HUES6 (cell line): ENCODE data around the gene WEE1.
"Not testable (repeated sequence)": the region's sequence is repeated elsewhere in the genome, so short reads cannot be mapped to it uniquely, and the experiment has no call there.

Experiments
- H3K27ac ChIP-seq: 2 replicates; pipeline ENCODE4 v1.7.0; 2013; ENCODE audit warnings: low read depth, mild to moderate bottlenecking, low read length, inconsistent platforms
- H3K27me3 ChIP-seq: 2 replicates; pipeline ENCODE4 v1.6.1; 2013; ENCODE audit warnings: low read length; ENCODE audit not compliant: control insufficient read depth, insufficient read depth
- H3K36me3 ChIP-seq: 2 replicates; pipeline ENCODE4 v1.6.1; 2013; ENCODE audit warnings: low read length; ENCODE audit not compliant: control insufficient read depth, insufficient read depth
- H3K4me1 ChIP-seq: 2 replicates; pipeline ENCODE4 v1.6.1; 2013; ENCODE audit warnings: low read length; ENCODE audit not compliant: control insufficient read depth, insufficient read depth
- H3K4me3 ChIP-seq: 2 replicates; pipeline ENCODE4 v1.5.1; 2013; ENCODE audit warnings: low read depth, low read length
- H3K9ac ChIP-seq: one replicate; pipeline ENCODE4 v1.6.1; 2013; ENCODE audit warnings: mild to moderate bottlenecking, low read length
- H3K9me3 ChIP-seq: 2 replicates; pipeline ENCODE4 v1.6.1; 2013; ENCODE audit warnings: low read depth, low read length; ENCODE audit not compliant: control insufficient read depth, insufficient read depth

The WEE1 gene

GRCh38 chr11:9601037-9601875 lies 27.8 kb downstream of the WEE1 start:
- Histone ChIP-seq H3K4me3 (no peak overlapping the region; the same call in 1 of the 2 replicates), H3K4me1 (peaks cover 15% of the 10 kb centered on the region), H3K36me3 (no peaks in the 10 kb centered on the region), H3K9ac (peak overlapping the region; percentile 10), H3K9me3 (no peaks in the 10 kb centered on the region), H3K27ac (peak overlapping the region; percentile 19; the same call in 1 of the 2 replicates), H3K27me3 (no peaks in the 10 kb centered on the region)

- H3K36me3 ChIP-seq = no peaks in the 10 kb centered on the region
- H3K27me3 ChIP-seq = no peaks in the 10 kb centered on the region
- no peak overlapping the region for H3K4me3 ChIP-seq
- no peaks in the 10 kb centered on the region for H3K9me3 ChIP-seq
- peak overlapping the region; percentile 10 for H3K9ac ChIP-seq
- H3K27ac ChIP-seq = no peak overlapping the region
- H3K4me1 ChIP-seq = peaks cover 15% of the 10 kb centered on the region
These were observed 28.4 kb downstream of the WEE1 start for GRCh38 chr11:9601876-9602199.

GRCh38 chr11:9603214-9603613 lies 29.7 kb downstream of the WEE1 start:
- not testable (repeated sequence) for H3K27me3 ChIP-seq, H3K27ac ChIP-seq, H3K9ac ChIP-seq, H3K36me3 ChIP-seq, H3K9me3 ChIP-seq, H3K4me3 ChIP-seq
- H3K4me1 ChIP-seq = peaks cover 24% of the 10 kb centered on the region

- H3K36me3 ChIP-seq = no peaks in the 10 kb centered on the region
- no peak overlapping the region for H3K4me3 ChIP-seq
- H3K9ac ChIP-seq = no peak overlapping the region
- H3K4me1 ChIP-seq = peaks cover 24% of the 10 kb centered on the region
- no peaks in the 10 kb centered on the region for H3K9me3 ChIP-seq
- H3K27me3 ChIP-seq = no peaks in the 10 kb centered on the region
- H3K27ac ChIP-seq = no peak overlapping the region
These were observed 30.7 kb downstream of the WEE1 start for GRCh38 chr11:9604134-9604533.

GRCh38 chr11:9605742-9606141 lies 32.3 kb downstream of the WEE1 start:
- H3K9me3 ChIP-seq = no peaks in the 10 kb centered on the region
- H3K27ac ChIP-seq = no peak overlapping the region
- H3K36me3 ChIP-seq = no peaks in the 10 kb centered on the region
- H3K4me3 ChIP-seq = no peak overlapping the region
- H3K4me1 ChIP-seq = peaks cover 22% of the 10 kb centered on the region
- no peak overlapping the region for H3K9ac ChIP-seq
- no peaks in the 10 kb centered on the region for H3K27me3 ChIP-seq

GRCh38 chr11:9606809-9607510 lies 33.5 kb downstream of the WEE1 start:
- no peak overlapping the region for H3K9ac ChIP-seq
- H3K27ac ChIP-seq = no peak overlapping the region
- H3K36me3 ChIP-seq = no peaks in the 10 kb centered on the region
- no peaks in the 10 kb centered on the region for H3K9me3 ChIP-seq
- H3K4me3 ChIP-seq = no peak overlapping the region
- H3K27me3 ChIP-seq = no peaks in the 10 kb centered on the region
- H3K4me1 ChIP-seq = peaks cover 11% of the 10 kb centered on the region

GRCh38 chr11:9607511-9607899 lies 34.0 kb downstream of the WEE1 start:
- Histone ChIP-seq H3K9me3 (no peaks in the 10 kb centered on the region), H3K4me3 (no peak overlapping the region), H3K4me1 (peaks cover 9% of the 10 kb centered on the region), H3K36me3 (no peaks in the 10 kb centered on the region), H3K27ac (no peak overlapping the region), H3K27me3 (no peaks in the 10 kb centered on the region), H3K9ac (no peak overlapping the region)

- H3K36me3 ChIP-seq = no peaks in the 10 kb centered on the region
- no peak overlapping the region for H3K4me3 ChIP-seq
- H3K9me3 ChIP-seq = no peaks in the 10 kb centered on the region
- H3K27ac ChIP-seq = no peak overlapping the region
- H3K27me3 ChIP-seq = no peaks in the 10 kb centered on the region
- H3K9ac ChIP-seq = no peak overlapping the region
- H3K4me1 ChIP-seq = peaks cover 20% of the 10 kb centered on the region
These were observed 35.7 kb downstream of the WEE1 start for GRCh38 chr11:9609002-9609759.

- Histone ChIP-seq H3K4me1 (peaks cover 26% of the 10 kb centered on the region), H3K27ac (no peak overlapping the region), H3K36me3 (no peaks in the 10 kb centered on the region), H3K4me3 (no peak overlapping the region), H3K9me3 (no peaks in the 10 kb centered on the region), H3K9ac (no peak overlapping the region), H3K27me3 (no peaks in the 10 kb centered on the region)
These were observed 36.4 kb downstream of the WEE1 start for GRCh38 chr11:9609841-9610240.

- no peaks in the 10 kb centered on the region for H3K9me3 ChIP-seq
- peak overlapping the region; percentile 54 for H3K4me3 ChIP-seq
- H3K27me3 ChIP-seq = no peaks in the 10 kb centered on the region
- peaks cover 29% of the 10 kb centered on the region for H3K4me1 ChIP-seq
- H3K9ac ChIP-seq = peak overlapping the region; percentile 93
- H3K36me3 ChIP-seq = no peaks in the 10 kb centered on the region
- peak overlapping the region; percentile 90 for H3K27ac ChIP-seq
These were observed 39.8 kb downstream of the WEE1 start for GRCh38 chr11:9613118-9613829.
